A549 treated with CORT108297 at 1 μM for 4 hours (cell line): ENCODE results near the gene MARCHF3. TPM values are rescaled to one million over a fixed set of nuclear protein-coding genes. Genes with fewer than 3 reads are reported as not detected.

Experiments used
- total RNA-seq: library from RNA; stranded (reverse); fragments of 200-300 nt; extraction: Qiagen RNA extraction; gene quantifications from 5 replicates; pipeline ENCODE4 v1.2.3, GENCODE V29; 2022

Gene MARCHF3
- total RNA-seq = 0.45 to 1.3 TPM (median 1.0 TPM) in 5 replicates

GRCh38 chr5:127030259-127031146, at the start of gene MARCHF3:
Gene MARCHF3, minus strand, starts transcription at chr5:127030558. Its CDS starts 112,387 bp downstream, at chr5:126918171.

GRCh38 chr5:127072861-127073846, 42.8 kb upstream of the MARCHF3 start, which contains the start of gene C5orf63:
Gene C5orf63, minus strand, starts transcription at chr5:127073502. Its CDS starts 14,507 bp downstream, at chr5:127058995.

Other genes with a start within 250 kb of the MARCHF3 start
- 3.5 to 4.9 TPM (median 4.3 TPM) in 5 replicates for gene C5orf63, start 42.9 kb upstream of the MARCHF3 start, total RNA-seq